HL-60 (cell line): ENCODE data around the gene PANK2.

Experiments
- POLR2AphosphoS5 ChIP-seq: IDR thresholded peaks from 2 replicates; pipeline ENCODE4 v1.6.1; 2012; ENCODE audit warnings: low read depth
- REST ChIP-seq: IDR thresholded peaks from 2 replicates; pipeline ENCODE4 v1.6.1; 2012; ENCODE audit warnings: low read depth; ENCODE audit not compliant: insufficient replicate concordance
- TF ChIP-seq, protein P1 (sequence below): IDR thresholded peaks from one replicate; pipeline ENCODE4 v1.5.1; 2011; ENCODE audit warnings: low read length, control low read depth, inconsistent platforms; ENCODE audit not compliant: insufficient read depth

GRCh38 chr20:3964719-3965118 is 75.5 kb downstream of the PANK2 start:
- TF ChIP-seq, protein P1, sequence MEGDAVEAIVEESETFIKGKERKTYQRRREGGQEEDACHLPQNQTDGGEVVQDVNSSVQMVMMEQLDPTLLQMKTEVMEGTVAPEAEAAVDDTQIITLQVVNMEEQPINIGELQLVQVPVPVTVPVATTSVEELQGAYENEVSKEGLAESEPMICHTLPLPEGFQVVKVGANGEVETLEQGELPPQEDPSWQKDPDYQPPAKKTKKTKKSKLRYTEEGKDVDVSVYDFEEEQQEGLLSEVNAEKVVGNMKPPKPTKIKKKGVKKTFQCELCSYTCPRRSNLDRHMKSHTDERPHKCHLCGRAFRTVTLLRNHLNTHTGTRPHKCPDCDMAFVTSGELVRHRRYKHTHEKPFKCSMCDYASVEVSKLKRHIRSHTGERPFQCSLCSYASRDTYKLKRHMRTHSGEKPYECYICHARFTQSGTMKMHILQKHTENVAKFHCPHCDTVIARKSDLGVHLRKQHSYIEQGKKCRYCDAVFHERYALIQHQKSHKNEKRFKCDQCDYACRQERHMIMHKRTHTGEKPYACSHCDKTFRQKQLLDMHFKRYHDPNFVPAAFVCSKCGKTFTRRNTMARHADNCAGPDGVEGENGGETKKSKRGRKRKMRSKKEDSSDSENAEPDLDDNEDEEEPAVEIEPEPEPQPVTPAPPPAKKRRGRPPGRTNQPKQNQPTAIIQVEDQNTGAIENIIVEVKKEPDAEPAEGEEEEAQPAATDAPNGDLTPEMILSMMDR: no peak
- TF ChIP-seq POLR2AphosphoS5 (no peak), REST (no peak)
